ENCODE measurements around the gene CARD11. TPM values are rescaled to one million over a fixed set of nuclear protein-coding genes. Genes with fewer than 3 reads are reported as not detected.
A peak's percentile ranks its signal among the peaks of the same experiment; 100 is the strongest.

The CARD11 gene
- total and polyA plus RNA-seq, 10 donors, result 30.3 to 72.6 (median 48.8) TPM

DNA sequence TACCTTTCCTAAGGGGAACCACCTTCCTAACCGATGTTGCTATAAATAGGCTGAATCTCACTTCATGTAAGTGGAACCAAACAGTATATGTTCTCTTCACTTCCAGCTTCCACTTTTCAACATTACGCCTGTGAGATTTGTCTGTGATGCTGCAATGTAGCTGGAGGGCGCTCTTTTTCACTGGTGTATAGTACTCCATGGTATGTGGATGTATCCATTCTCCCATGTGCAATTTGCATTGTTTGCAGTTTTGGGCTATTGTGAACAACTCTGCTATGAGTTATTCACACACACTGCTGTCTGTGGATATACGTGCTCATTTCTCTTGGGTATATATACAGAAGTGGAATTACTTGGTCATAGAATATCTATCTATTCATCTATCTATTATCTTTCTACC lies 123.6 kb downstream of the CARD11 start:
- DNase-seq, result no peak
- intact Hi-C loops (cut with DNase I; ENCODE audit: low total_unique reads), result no loop called here
- TF ChIP-seq CTCF (IDR thresholded peaks at IDR 0.05 in 8 of 11, conservative IDR thresholded peaks at IDR 0.05 in 3 of 11), result no peak
- no peak for TF ChIP-seq POLR2A (IDR thresholded peaks at IDR 0.05)
- TF ChIP-seq POLR2AphosphoS5 (IDR thresholded peaks at IDR 0.05), result no peak
- Histone ChIP-seq H3K36me3 (peaks cover 0 to 100% (median 71%) of the 10 kb centered on the region in 6 donors), H3K4me1 (no peaks in the 10 kb centered on the region), H3K27me3 (replicated peaks in 1 of 7) (peaks cover 0 to 16% (median 0%) of the 10 kb centered on the region in 7 donors), H3K9me3 (peaks cover 0 to 4% (median 0%) of the 10 kb centered on the region in 8 donors), H3K27ac (no peak overlapping the region), H3K4me3 (no peak overlapping the region)
- 88 to 95% (median 91%) methylated on average over 4 of the region's 4 CpGs for WGBS, 5 donors

DNA sequence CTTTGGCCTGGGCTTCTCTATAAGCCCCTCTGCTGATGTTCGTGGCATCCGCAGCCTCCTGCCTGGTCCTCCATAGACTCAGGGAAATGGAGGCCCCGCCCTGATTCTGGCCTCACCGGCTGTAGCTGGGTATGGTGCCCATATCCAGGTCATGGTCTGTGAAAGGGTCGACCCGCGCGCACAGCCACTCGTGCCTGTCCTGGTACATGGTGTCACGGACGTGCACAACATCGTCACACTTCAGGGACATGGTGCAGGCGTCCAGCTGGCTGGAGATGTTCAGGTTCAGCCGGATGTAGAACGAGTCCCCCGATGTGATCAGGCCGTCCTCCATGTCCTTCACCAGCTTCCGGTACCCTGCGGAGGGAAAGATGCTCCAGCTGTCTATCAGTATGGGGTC lies 124.4 kb downstream of the CARD11 start:
- Histone ChIP-seq H3K27ac (no peak overlapping the region), H3K27me3 (replicated peaks in 1 of 7) (peaks cover 0 to 16% (median 0%) of the 10 kb centered on the region in 7 donors), H3K4me1 (no peaks in the 10 kb centered on the region), H3K36me3 (peaks cover 0 to 100% (median 76%) of the 10 kb centered on the region in 6 donors), H3K4me3 (no peak overlapping the region), H3K9me3 (peaks cover 0 to 4% (median 0%) of the 10 kb centered on the region in 8 donors)
- TF ChIP-seq POLR2AphosphoS5 (IDR thresholded peaks at IDR 0.05), result peak in 1 of 3 donors; percentile 49
- TF ChIP-seq POLR2A (IDR thresholded peaks at IDR 0.05), result no peak
- 93 to 97% (median 96%) methylated on average over 15 to 19 of the region's 19 CpGs for WGBS, 5 donors
- intact Hi-C loops (cut with DNase I; ENCODE audit: low total_unique reads), result no loop called here
- DNase-seq, result no peak

- peaks cover 0 to 17% (median 0%) of the 10 kb centered on the region in 7 donors for H3K27me3 ChIP-seq (replicated peaks in 1 of 7)
- H3K36me3 ChIP-seq, result peaks cover 0 to 100% (median 76%) of the 10 kb centered on the region in 6 donors
- no peak overlapping the region for H3K27ac ChIP-seq
- H3K4me3 ChIP-seq, result no peak overlapping the region
- no peaks in the 10 kb centered on the region for H3K4me1 ChIP-seq
- WGBS, 5 donors, result 83 to 94% (median 92%) methylated on average over 2 to 20 of the region's 20 CpGs
- H3K9me3 ChIP-seq, result peaks cover 0 to 4% (median 0%) of the 10 kb centered on the region in 8 donors
- peak in 1 of 3 donors; percentile 49 for TF ChIP-seq POLR2AphosphoS5 (IDR thresholded peaks at IDR 0.05)
- no peak for TF ChIP-seq POLR2A (IDR thresholded peaks at IDR 0.05)
- no peak for DNase-seq
- intact Hi-C loops (cut with DNase I; ENCODE audit: low total_unique reads), result no loop called here
Observed at GRCh38 chr7:2918406-2918805, 125.3 kb downstream of the CARD11 start.

DNA sequence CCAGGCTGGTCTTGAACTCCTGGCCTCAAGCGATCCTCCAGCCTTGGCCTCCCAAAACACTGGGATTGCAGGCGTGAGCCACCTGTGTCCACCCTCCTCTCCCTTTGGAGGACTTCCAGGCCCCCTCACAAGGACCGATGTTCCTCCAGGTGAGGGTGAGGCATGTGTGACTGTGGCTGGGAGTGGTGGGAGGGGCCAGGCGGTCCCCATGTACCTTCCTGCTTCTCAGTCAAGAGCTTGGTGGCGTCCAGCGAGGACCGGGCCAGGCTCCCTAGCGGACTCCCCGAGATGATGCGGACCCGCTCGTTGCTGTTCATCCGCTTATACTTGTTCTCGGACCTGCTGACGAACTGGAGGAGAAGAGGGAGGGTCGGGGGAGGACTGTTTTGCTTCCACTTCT lies 128.6 kb downstream of the CARD11 start:
- Histone ChIP-seq H3K4me1 (no peaks in the 10 kb centered on the region), H3K27ac (no peak overlapping the region), H3K9me3 (peaks cover 0 to 2% (median 0%) of the 10 kb centered on the region in 8 donors), H3K4me3 (no peak overlapping the region), H3K36me3 (peaks cover 0 to 99% (median 64%) of the 10 kb centered on the region in 6 donors), H3K27me3 (replicated peaks in 1 of 7) (peaks cover 0 to 4% (median 0%) of the 10 kb centered on the region in 7 donors)
- DNase-seq, result no peak
- intact Hi-C loops (cut with DNase I; ENCODE audit: low total_unique reads), result no loop called here
- WGBS, 5 donors, result 90 to 94% (median 91%) methylated on average over 13 to 16 of the region's 16 CpGs
- TF ChIP-seq CTCF (IDR thresholded peaks at IDR 0.05 in 8 of 11, conservative IDR thresholded peaks at IDR 0.05 in 3 of 11) (no peak), POLR2A (IDR thresholded peaks at IDR 0.05) (no peak), POLR2AphosphoS5 (IDR thresholded peaks at IDR 0.05) (no peak)

DNA sequence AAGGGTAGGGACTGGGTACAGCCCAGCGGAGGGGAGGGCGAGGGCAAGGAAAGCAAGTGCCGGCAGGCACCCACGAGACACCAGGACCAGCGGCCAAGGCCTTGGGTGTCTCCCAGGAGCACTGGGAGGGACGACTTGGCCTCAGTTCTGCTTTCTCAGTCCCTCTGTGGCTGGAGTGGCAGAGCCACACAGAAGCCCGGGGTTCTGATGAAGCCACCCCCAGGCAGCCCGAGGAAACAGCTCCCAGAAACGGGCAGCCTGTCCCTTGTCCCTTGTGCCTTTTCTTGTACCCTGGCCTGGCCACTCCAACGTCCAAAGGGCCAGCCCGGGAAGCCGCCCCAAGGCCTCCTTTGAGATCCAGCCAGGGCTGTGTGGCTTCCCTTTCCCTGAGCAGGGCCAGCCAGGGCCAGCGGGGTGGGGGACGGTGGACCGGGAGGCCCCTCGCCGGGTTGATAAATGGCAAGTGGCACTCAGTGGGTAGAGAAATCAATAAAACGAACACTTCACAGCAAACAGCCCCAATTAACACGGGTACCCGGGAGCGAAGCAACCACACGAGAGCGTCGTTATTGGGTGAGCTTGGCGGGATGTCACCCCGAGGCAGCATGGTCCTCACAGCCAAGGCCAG lies 129.8 kb downstream of the CARD11 start:
- no peak for DNase-seq
- Histone ChIP-seq H3K27ac (no peak overlapping the region), H3K27me3 (replicated peaks in 1 of 7) (peaks cover 0 to 4% (median 0%) of the 10 kb centered on the region in 7 donors), H3K36me3 (peaks cover 0 to 96% (median 58%) of the 10 kb centered on the region in 6 donors), H3K9me3 (no peaks in the 10 kb centered on the region), H3K4me3 (no peak overlapping the region), H3K4me1 (no peaks in the 10 kb centered on the region)
- WGBS, 5 donors, result 83 to 90% (median 85%) methylated on average over 21 to 26 of the region's 26 CpGs
- TF ChIP-seq POLR2A (IDR thresholded peaks at IDR 0.05) (no peak), CTCF (IDR thresholded peaks at IDR 0.05 in 8 of 11, conservative IDR thresholded peaks at IDR 0.05 in 3 of 11) (no peak), POLR2AphosphoS5 (IDR thresholded peaks at IDR 0.05) (no peak)
- intact Hi-C loops (cut with DNase I; ENCODE audit: low total_unique reads), result no loop called here

All from spleen (tissue), 11 donors.